ENCODE results near the gene FBLL1.
"Not testable (repeated sequence)": the region's sequence is repeated elsewhere in the genome, so short reads cannot be mapped to it uniquely, and the experiment has no call there.

The FBLL1 gene

DNA sequence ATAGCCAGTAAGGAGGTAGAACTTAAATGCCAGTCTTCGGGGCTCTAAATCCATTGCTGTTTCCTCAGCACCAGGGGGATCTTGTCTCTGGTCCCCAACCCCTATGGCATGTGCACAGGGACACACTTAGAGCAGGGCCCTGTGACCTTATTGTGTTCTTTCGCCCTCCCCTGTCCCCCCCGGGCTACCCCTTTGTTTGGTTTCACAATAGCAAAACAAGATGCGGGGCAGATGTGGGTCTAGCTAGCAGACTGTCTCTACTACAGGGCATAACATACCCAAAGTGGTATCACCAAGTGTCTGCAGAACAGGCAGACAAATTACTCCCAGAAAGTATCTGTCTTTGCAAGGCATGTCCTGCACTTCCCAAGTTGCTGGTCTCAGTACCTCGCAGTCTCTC, 2.1 kb downstream of the FBLL1 start:
- Mint-ChIP-seq H3K4me1 (ENCODE audit: low read depth) (peaks cover 13% of the 10 kb centered on the region), H3K36me3 (ENCODE audit: low read depth) (no peaks in the 10 kb centered on the region), H3K27ac (no peak overlapping the region), H3K27me3 (peaks cover 53% of the 10 kb centered on the region), H3K9me3 (no peaks in the 10 kb centered on the region), H3K4me3 (no peak overlapping the region)
- DNase-seq = no peak

GRCh38 chr5:168531987-168532864, 3.1 kb downstream of the FBLL1 start:
- no peak for DNase-seq
- H3K27me3 Mint-ChIP-seq = peaks cover 53% of the 10 kb centered on the region
- H3K36me3 Mint-ChIP-seq (ENCODE audit: low read depth) = no peaks in the 10 kb centered on the region
- peaks cover 13% of the 10 kb centered on the region for H3K4me1 Mint-ChIP-seq (ENCODE audit: low read depth)
- no peaks in the 10 kb centered on the region for H3K9me3 Mint-ChIP-seq
- no peak overlapping the region for H3K27ac Mint-ChIP-seq
- H3K4me3 Mint-ChIP-seq = no peak overlapping the region

DNA sequence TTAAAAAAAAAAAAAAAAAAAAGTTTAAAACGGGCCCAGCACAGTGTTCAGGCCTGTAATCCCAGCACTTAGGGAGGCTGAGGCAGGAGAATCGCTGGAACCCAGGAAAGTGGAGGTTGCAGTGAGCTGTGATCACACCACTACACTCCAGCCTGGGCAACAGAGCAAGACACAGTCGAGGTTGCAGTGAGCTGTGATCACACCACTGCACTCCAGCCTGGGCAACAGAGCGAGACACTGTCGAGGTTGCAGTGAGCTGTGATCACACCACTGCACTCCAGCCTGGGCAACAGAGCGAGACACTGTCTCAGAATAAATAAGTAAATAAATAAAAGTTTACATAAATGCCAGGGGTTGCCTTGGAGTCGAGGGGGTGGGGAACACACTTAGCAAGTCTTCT, 5.2 kb downstream of the FBLL1 start:
- peaks cover 37% of the 10 kb centered on the region for H3K27me3 Mint-ChIP-seq
- not testable (repeated sequence) for H3K4me1 Mint-ChIP-seq (ENCODE audit: low read depth); H3K4me3 Mint-ChIP-seq; H3K36me3 Mint-ChIP-seq (ENCODE audit: low read depth); DNase-seq; H3K27ac Mint-ChIP-seq; H3K9me3 Mint-ChIP-seq

- no peaks in the 10 kb centered on the region for H3K4me1 Mint-ChIP-seq (ENCODE audit: low read depth)
- H3K4me3 Mint-ChIP-seq = no peak overlapping the region
- DNase-seq = no peak
- no peak overlapping the region for H3K27ac Mint-ChIP-seq
- H3K36me3 Mint-ChIP-seq (ENCODE audit: low read depth) = no peaks in the 10 kb centered on the region
- H3K9me3 Mint-ChIP-seq = peaks cover 2% of the 10 kb centered on the region
- peaks cover 15% of the 10 kb centered on the region for H3K27me3 Mint-ChIP-seq
These were observed 8.1 kb downstream of the FBLL1 start for GRCh38 chr5:168537176-168537575.

DNA sequence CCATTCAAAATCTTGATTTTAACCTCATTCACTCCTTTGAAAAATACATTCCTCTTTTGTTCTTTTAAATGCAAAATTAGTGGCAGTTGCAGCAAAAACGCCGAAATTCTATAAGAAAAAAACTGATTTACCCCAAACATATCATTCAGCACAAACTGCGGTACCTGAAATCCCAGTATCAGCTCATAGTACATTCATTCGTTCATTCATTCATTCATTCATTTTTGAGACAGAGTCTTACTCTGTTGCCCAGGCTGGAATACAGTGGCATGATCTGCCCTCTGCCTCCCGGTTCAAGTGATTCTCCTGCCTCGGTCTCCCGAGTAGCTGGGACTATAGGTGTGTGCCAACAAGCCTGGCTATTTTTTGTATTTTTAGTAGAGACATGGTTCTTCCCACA, 20.4 kb downstream of the FBLL1 start:
- Mint-ChIP-seq H3K9me3 (peaks cover 4% of the 10 kb centered on the region), H3K4me1 (ENCODE audit: low read depth) (peaks cover 9% of the 10 kb centered on the region), H3K27me3 (no peaks in the 10 kb centered on the region), H3K27ac (no peak overlapping the region), H3K36me3 (ENCODE audit: low read depth) (peaks cover 78% of the 10 kb centered on the region), H3K4me3 (no peak overlapping the region)
- DNase-seq = no peak

DNA sequence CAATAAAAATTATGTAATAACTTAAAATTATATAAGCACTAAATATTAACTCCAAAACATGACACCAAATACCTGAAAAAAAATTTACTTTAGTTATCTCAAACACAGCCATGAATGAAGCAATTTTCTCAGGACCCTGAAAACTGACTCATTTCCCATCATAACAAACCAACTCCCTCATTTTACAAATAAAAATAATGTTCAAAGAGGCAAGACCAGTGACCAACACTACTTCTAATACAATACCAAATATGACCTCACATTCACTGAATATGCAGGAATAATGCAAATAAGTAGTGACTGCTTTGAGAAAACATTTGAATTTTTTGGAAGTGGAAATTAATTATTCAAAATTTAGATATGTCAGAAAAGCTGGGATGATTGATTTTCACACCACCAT, 21.6 kb downstream of the FBLL1 start:
- Mint-ChIP-seq H3K27me3 (no peaks in the 10 kb centered on the region), H3K27ac (no peak overlapping the region), H3K4me1 (ENCODE audit: low read depth) (peaks cover 9% of the 10 kb centered on the region), H3K36me3 (ENCODE audit: low read depth) (peaks cover 89% of the 10 kb centered on the region), H3K4me3 (no peak overlapping the region), H3K9me3 (peaks cover 4% of the 10 kb centered on the region)
- DNase-seq = no peak

DNA sequence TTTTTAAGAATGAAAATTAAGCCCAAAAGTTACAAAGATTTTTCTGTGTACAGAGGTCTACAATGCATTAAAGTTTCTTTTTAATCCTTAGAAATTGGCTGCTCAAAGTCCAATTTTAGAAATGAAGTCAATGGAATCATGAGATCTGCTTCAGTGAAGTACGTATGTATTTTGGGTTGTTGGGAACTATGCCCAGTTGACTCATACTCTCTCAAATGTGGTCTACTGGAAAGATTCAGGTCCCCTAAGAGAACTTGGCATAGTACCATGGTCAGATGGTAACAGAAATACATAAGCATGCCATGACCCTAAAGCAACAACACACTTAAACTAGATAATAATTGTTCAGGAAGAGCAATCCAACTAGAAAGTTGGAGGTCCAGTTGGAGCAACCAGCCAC, 23.0 kb downstream of the FBLL1 start:
- H3K36me3 Mint-ChIP-seq (ENCODE audit: low read depth) = peaks cover 94% of the 10 kb centered on the region
- H3K4me1 Mint-ChIP-seq (ENCODE audit: low read depth) = peaks cover 9% of the 10 kb centered on the region
- no peak overlapping the region for H3K4me3 Mint-ChIP-seq
- peaks cover 4% of the 10 kb centered on the region for H3K9me3 Mint-ChIP-seq
- no peaks in the 10 kb centered on the region for H3K27me3 Mint-ChIP-seq
- H3K27ac Mint-ChIP-seq = no peak overlapping the region
- no peak for DNase-seq

DNA sequence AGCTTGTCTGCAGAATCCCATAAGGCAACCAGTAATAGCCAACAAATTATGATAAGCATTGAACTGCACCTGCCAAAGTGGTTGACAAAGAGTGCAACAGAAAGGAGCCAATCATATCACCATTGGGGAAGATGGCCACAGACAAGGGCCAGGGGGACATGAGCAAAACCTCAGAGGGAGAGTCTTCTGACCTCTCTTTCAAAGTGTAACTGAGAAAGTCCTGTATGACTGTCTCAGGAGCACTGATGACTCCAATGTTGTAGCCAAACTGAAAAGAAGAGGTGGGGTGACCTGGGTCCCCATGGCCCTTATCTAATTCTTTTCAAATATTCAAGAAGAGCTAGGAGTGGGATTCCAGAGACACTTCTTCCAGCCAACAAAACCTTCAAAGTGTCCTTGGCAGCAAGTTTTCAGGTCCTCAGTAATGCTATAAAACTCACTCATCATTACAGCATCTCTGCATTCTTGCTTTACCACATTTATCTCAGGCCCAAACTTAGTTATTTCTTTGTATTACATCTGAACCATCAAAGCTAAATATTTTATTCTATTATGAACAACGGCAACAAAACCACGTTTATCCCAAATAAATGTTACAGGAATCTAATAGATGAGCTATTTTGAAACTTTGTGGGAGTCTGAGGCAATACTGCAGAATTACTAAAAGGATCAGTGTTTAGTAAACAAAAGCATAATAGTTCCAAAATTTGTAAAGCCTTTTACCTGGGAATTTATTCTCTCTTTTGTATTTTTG, 24.4 kb downstream of the FBLL1 start:
- no peaks in the 10 kb centered on the region for H3K27me3 Mint-ChIP-seq
- H3K27ac Mint-ChIP-seq = no peak overlapping the region
- DNase-seq = no peak
- H3K9me3 Mint-ChIP-seq = no peaks in the 10 kb centered on the region
- H3K36me3 Mint-ChIP-seq (ENCODE audit: low read depth) = peaks cover 93% of the 10 kb centered on the region
- no peak overlapping the region for H3K4me3 Mint-ChIP-seq
- H3K4me1 Mint-ChIP-seq (ENCODE audit: low read depth) = peaks cover 9% of the 10 kb centered on the region

DNA sequence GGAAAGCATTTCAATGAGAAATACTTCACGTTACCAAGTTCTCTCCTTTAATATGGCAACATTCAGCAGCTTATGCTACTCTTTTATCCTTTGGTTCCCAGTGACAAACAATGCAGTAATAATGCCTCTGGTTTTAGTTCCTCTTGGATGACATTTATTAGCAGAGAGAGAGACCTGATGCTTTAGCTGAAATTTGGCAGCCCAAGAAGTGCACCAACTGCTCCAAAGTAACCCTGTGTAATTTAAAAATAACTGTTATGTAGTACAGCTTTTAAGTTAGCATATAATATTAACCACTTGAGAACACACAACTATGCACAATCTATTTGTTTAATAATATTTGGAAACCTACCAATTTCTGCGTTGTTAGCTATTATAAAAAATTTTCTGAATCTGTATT, 28.3 kb downstream of the FBLL1 start:
- Mint-ChIP-seq H3K4me1 (ENCODE audit: low read depth) (peaks cover 8% of the 10 kb centered on the region), H3K27ac (no peak overlapping the region), H3K4me3 (no peak overlapping the region), H3K27me3 (no peaks in the 10 kb centered on the region), H3K9me3 (no peaks in the 10 kb centered on the region), H3K36me3 (ENCODE audit: low read depth) (peaks cover 96% of the 10 kb centered on the region)
- no peak for DNase-seq

DNA sequence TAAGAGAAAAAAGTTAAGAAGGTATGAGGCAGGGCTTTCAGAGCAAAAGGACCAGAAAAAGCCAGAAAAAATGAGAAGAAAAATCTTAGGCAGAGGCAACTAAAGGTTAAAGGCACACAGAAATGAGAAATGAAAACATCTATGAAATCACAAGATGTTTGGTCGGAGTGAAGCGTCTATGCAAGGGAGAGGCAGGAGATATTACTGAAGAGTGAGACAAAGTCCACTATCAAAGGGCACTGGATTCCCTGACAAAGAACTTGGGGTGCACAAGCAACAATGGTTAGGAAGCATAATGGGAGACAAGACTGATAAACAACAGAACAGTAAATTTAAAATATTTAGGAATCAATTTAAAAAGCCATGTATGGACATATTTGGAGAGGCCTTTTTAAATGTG, 33.2 kb downstream of the FBLL1 start:
- Mint-ChIP-seq H3K4me3 (no peak overlapping the region), H3K36me3 (ENCODE audit: low read depth) (peaks cover 91% of the 10 kb centered on the region), H3K9me3 (no peaks in the 10 kb centered on the region), H3K27me3 (no peaks in the 10 kb centered on the region), H3K27ac (no peak overlapping the region), H3K4me1 (ENCODE audit: low read depth) (peaks cover 6% of the 10 kb centered on the region)
- no peak for DNase-seq

GRCh38 chr5:168563959-168564358, 34.9 kb downstream of the FBLL1 start:
- no peaks in the 10 kb centered on the region for H3K9me3 Mint-ChIP-seq
- peaks cover 11% of the 10 kb centered on the region for H3K4me1 Mint-ChIP-seq (ENCODE audit: low read depth)
- H3K27me3 Mint-ChIP-seq = no peaks in the 10 kb centered on the region
- DNase-seq = no peak
- H3K4me3 Mint-ChIP-seq = no peak overlapping the region
- no peak overlapping the region for H3K27ac Mint-ChIP-seq
- H3K36me3 Mint-ChIP-seq (ENCODE audit: low read depth) = peaks cover 91% of the 10 kb centered on the region

GRCh38 chr5:168568738-168569137, 39.6 kb downstream of the FBLL1 start:
- peaks cover 26% of the 10 kb centered on the region for H3K4me1 Mint-ChIP-seq (ENCODE audit: low read depth)
- H3K27ac Mint-ChIP-seq = no peak overlapping the region
- H3K4me3 Mint-ChIP-seq = no peak overlapping the region
- no peaks in the 10 kb centered on the region for H3K27me3 Mint-ChIP-seq
- no peaks in the 10 kb centered on the region for H3K9me3 Mint-ChIP-seq
- DNase-seq = no peak
- H3K36me3 Mint-ChIP-seq (ENCODE audit: low read depth) = peaks cover 71% of the 10 kb centered on the region

- no peak overlapping the region for H3K27ac Mint-ChIP-seq
- H3K36me3 Mint-ChIP-seq (ENCODE audit: low read depth) = peaks cover 72% of the 10 kb centered on the region
- DNase-seq = no peak
- H3K4me3 Mint-ChIP-seq = no peak overlapping the region
- H3K27me3 Mint-ChIP-seq = no peaks in the 10 kb centered on the region
- peaks cover 30% of the 10 kb centered on the region for H3K4me1 Mint-ChIP-seq (ENCODE audit: low read depth)
- H3K9me3 Mint-ChIP-seq = peaks cover 2% of the 10 kb centered on the region
These were observed 41.6 kb downstream of the FBLL1 start for GRCh38 chr5:168570490-168571328.

GRCh38 chr5:168573663-168574062, 44.6 kb downstream of the FBLL1 start:
- not testable (repeated sequence) for H3K4me3 Mint-ChIP-seq, DNase-seq, H3K9me3 Mint-ChIP-seq, H3K27ac Mint-ChIP-seq, H3K27me3 Mint-ChIP-seq
- Mint-ChIP-seq H3K4me1 (ENCODE audit: low read depth) (peaks cover 40% of the 10 kb centered on the region), H3K36me3 (ENCODE audit: low read depth) (peaks cover 66% of the 10 kb centered on the region)

All from activated T-cell treated with anti-CD3 and anti-CD28 coated beads, Interleukin-2, amount 50 U/mL, for 24 hours (primary cell).